Liver (tissue), 3 donors: ENCODE results near the gene CCSAP.

ENCODE experiments used
- CTCF ChIP-seq: fragments of 150-350 bp; IDR thresholded peaks from 2 replicates; pipeline ENCODE4 v1.5.1; 2017; ENCODE audit warnings: improper control_type of control experiment, low read depth, low read length; ENCODE audit not compliant: missing input control
- RAD21 ChIP-seq, 2 donors: IDR thresholded peaks; 2 replicates each; pipeline ENCODE4 v1.6.1; 2016; ENCODE audit warnings: antibody characterized with exemption in 2 of 2, mild to moderate bottlenecking in 2 of 2
- REST ChIP-seq: IDR thresholded peaks from 2 replicates; pipeline ENCODE4 v1.6.1; 2016; ENCODE audit warnings: antibody characterized with exemption, mild to moderate bottlenecking
- ZBTB33 ChIP-seq: IDR thresholded peaks from 2 replicates; pipeline ENCODE4 v1.6.1; 2016; ENCODE audit warnings: antibody characterized with exemption
- donor health status: healthy.
- donor health status: healthy.

- TF ChIP-seq CTCF (no peak), REST (no peak), ZBTB33 (no peak), RAD21 (IDR thresholded peaks at IDR 0.05) (no peak)
Observed at GRCh38 chr1:229342656-229343569, at the start of gene CCSAP.
